ENCODE measurements around the gene ITGB2. TPM values are rescaled to one million over a fixed set of nuclear protein-coding genes. Genes with fewer than 3 reads are reported as not detected.
A peak's percentile ranks its signal among the peaks of the same experiment; 100 is the strongest.

ITGB2 gene
- total RNA-seq, 4 donors from 2014 or later = 33.2 to 110 (median 44.0) TPM

DNA sequence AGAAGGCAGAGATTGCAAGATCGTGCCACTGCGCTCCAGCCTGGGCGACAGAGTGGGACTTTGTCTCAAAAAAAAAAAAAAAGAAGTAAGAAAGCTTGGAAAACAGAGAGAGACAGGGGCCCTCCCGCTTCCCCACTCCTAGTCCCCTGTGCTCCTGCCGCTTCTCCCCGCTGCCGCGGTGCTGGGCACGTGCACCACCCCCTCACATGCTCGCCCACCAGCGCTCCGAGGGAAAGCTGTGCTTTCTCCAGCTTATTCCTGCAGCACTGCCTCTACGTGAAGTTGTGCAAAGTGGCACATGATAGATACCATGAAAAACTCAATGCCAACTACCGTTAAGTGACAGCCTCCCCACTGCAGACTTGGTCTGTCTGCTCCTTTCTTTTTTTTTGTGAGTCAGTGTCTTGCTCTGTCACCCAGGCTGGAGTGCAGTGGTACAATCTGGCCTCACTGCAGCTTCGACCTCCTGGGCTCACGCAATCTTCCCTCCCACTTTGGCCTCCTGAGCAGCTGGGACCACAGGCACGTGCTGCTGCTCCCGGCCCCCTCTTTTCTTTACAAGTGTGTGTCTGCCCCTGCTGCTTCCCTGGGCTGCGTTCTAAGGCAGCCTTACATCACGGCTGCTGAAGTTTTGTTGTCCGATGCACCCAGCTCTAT, 34.6 kb upstream of the ITGB2 start:
- Histone ChIP-seq H3K27ac (replicated peaks in 1 of 4) (peak overlapping the region in 2 of 4 donors; percentile 88 to 92), H3K4me1 (peaks cover 64 to 85% (median 75%) of the 10 kb centered on the region in 4 donors), H3K4me3 (no peak overlapping the region), H3K27me3 (no peaks in the 10 kb centered on the region), H3K9me3 (no peaks in the 10 kb centered on the region), H3K36me3 (peaks cover 0 to 25% (median 17%) of the 10 kb centered on the region in 4 donors)
- intact Hi-C loops (cut with DNase I) = loop anchor here (5.0 kb wide), 2 partner anchors 87 to 122 kb away; no protein-coding TSS in a partner anchor
- TF ChIP-seq POLR2A (IDR thresholded peaks at IDR 0.05; ENCODE audit: low read depth) (no peak), EP300 (IDR thresholded peaks at IDR 0.05) (no peak), POLR2AphosphoS5 (IDR thresholded peaks at IDR 0.05) (no peak)
- TF ChIP-seq, protein P1, sequence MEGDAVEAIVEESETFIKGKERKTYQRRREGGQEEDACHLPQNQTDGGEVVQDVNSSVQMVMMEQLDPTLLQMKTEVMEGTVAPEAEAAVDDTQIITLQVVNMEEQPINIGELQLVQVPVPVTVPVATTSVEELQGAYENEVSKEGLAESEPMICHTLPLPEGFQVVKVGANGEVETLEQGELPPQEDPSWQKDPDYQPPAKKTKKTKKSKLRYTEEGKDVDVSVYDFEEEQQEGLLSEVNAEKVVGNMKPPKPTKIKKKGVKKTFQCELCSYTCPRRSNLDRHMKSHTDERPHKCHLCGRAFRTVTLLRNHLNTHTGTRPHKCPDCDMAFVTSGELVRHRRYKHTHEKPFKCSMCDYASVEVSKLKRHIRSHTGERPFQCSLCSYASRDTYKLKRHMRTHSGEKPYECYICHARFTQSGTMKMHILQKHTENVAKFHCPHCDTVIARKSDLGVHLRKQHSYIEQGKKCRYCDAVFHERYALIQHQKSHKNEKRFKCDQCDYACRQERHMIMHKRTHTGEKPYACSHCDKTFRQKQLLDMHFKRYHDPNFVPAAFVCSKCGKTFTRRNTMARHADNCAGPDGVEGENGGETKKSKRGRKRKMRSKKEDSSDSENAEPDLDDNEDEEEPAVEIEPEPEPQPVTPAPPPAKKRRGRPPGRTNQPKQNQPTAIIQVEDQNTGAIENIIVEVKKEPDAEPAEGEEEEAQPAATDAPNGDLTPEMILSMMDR (IDR thresholded peaks at IDR 0.05) = no peak
- DNase-seq (ENCODE audit: extremely low spot score) = no peak
- WGBS = 89% methylated on average over 21 of the region's 21 CpGs

DNA sequence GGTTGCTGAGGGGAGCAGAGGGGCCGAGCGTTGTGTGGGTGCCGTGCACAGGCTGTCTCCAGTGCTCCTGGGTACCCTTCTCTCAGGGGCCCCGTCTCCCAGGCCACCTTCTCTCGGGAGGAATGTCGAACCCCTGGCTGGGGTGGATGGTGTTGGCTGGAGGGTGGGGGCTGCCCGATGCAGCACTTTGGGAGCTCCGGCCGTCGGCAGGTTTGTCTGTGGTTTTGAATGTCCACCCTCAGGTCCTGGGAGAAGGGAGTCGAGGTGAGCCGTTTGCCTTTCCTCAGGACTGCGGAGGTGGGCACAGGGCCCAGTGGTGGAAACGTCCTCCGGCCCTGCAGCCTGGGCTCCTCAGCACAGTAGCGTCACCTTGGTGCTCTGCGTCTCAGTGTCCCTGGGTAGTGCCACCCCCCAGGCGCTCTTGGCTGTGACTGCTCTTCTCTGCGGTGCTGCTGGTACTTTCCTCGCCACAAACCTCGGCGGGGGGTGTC, 33.6 kb upstream of the ITGB2 start:
- H3K27ac ChIP-seq (replicated peaks in 1 of 4) = peak overlapping the region; percentile 65 to 92 (median 84)
- H3K4me1 ChIP-seq = peaks cover 64 to 85% (median 75%) of the 10 kb centered on the region in 4 donors
- TF ChIP-seq, protein P1 (IDR thresholded peaks at IDR 0.05) = no peak
- TF ChIP-seq POLR2A (IDR thresholded peaks at IDR 0.05; ENCODE audit: low read depth) (no peak), POLR2AphosphoS5 (IDR thresholded peaks at IDR 0.05) (no peak), EP300 (IDR thresholded peaks at IDR 0.05) (no peak)
- intact Hi-C loops (cut with DNase I) = no loop called here
- no peak for DNase-seq (ENCODE audit: extremely low spot score)
- no peak overlapping the region for H3K4me3 ChIP-seq
- no peaks in the 10 kb centered on the region for H3K27me3 ChIP-seq
- H3K9me3 ChIP-seq = no peaks in the 10 kb centered on the region
- WGBS = 96% methylated on average over 15 of the region's 22 CpGs
- peaks cover 0 to 22% (median 13%) of the 10 kb centered on the region in 4 donors for H3K36me3 ChIP-seq

DNA sequence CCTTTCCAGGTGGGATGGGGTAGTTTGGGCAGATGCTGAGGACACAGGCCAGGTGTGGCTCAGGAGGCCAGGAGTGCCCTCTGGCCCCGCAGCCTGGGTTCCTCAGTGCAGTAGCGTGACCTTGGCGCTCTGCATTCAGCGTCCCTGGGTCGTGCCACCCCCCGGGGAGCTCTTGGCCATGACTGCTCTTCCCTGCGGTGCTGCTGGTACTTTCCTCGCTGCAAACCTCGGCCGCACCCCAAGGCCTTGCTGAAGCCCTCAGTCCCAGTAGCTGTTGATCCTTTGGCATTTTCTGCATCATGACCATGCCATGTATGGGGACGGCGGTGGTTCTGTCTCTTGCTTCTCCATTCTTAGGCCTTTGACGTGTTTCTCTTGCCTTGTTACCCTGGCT, 32.9 kb upstream of the ITGB2 start:
- intact Hi-C loops (cut with DNase I) = no loop called here

DNA sequence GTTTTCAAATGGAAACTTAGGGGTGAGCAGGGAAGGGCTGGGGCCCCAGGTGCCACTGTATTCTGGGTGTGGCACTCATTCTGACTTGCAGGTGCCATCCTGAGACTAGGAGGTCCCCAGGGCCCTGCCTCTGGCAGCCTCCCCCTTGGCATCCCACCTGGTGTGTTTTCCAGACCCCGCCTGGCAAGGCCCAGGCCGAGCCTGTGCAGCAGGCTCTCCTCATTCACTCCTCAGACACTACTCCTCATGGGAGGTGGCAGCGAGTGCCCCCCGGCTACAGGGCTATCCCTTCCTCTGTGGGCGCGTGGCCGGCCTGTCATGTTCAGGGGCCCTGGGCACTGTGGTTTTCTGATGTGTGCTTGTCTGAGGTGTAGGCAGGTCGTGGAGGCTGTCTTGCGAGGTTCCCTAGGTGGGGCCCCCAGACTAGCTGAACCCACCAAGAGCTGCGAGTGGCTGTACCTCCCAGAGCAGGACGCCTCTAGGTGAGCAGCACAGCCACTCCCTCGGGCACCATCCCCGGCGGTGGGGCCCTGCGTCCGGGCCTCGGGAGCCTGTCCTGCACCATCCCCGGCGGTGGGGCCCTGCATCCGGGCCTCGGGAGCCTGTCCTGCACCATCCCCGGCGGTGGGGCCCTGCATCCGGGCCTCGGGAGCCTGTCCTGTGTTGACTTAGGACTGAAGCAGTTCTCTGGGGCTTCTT, 32.4 kb upstream of the ITGB2 start:
- H3K9me3 ChIP-seq = no peaks in the 10 kb centered on the region
- TF ChIP-seq EP300 (IDR thresholded peaks at IDR 0.05) (no peak), POLR2A (IDR thresholded peaks at IDR 0.05; ENCODE audit: low read depth) (no peak), POLR2AphosphoS5 (IDR thresholded peaks at IDR 0.05) (no peak)
- TF ChIP-seq, protein P1 (IDR thresholded peaks at IDR 0.05) = no peak
- H3K4me1 ChIP-seq = peaks cover 53 to 81% (median 68%) of the 10 kb centered on the region in 4 donors
- H3K36me3 ChIP-seq = peaks cover 0 to 35% (median 13%) of the 10 kb centered on the region in 4 donors
- peak overlapping the region; percentile 65 to 92 (median 84) for H3K27ac ChIP-seq (replicated peaks in 1 of 4)
- intact Hi-C loops (cut with DNase I) = no loop called here
- 87% methylated on average over 9 of the region's 25 CpGs for WGBS
- H3K4me3 ChIP-seq = no peak overlapping the region
- DNase-seq (ENCODE audit: extremely low spot score) = no peak
- H3K27me3 ChIP-seq = no peaks in the 10 kb centered on the region

More for the DNA sequence above, 32.9 kb upstream of the ITGB2 start:
- 93% methylated on average over 9 of the region's 13 CpGs for WGBS
- H3K27me3 ChIP-seq = no peaks in the 10 kb centered on the region
- H3K4me1 ChIP-seq = peaks cover 59 to 85% (median 73%) of the 10 kb centered on the region in 4 donors
- no peaks in the 10 kb centered on the region for H3K9me3 ChIP-seq
- peak overlapping the region; percentile 65 to 92 (median 84) for H3K27ac ChIP-seq (replicated peaks in 1 of 4)
- DNase-seq (ENCODE audit: extremely low spot score) = no peak
- H3K4me3 ChIP-seq = no peak overlapping the region
- H3K36me3 ChIP-seq = peaks cover 0 to 29% (median 13%) of the 10 kb centered on the region in 4 donors
- TF ChIP-seq POLR2AphosphoS5 (IDR thresholded peaks at IDR 0.05) (no peak), EP300 (IDR thresholded peaks at IDR 0.05) (no peak), POLR2A (IDR thresholded peaks at IDR 0.05; ENCODE audit: low read depth) (no peak)
- TF ChIP-seq, protein P1 (IDR thresholded peaks at IDR 0.05) = no peak
